Neural cell (in vitro differentiated cells): ENCODE data around the gene KCNAB2.

Source experiments
- MXI1 ChIP-seq: fragments of 450-650 bp; conservative IDR thresholded peaks from 2 replicates; pipeline ENCODE4 v1.6.1; 2014; ENCODE audit warnings: antibody characterized with exemption, mild to moderate bottlenecking; ENCODE audit not compliant: poor library complexity, severe bottlenecking
- RAD21 ChIP-seq: fragments of 450-650 bp; conservative IDR thresholded peaks from 2 replicates; pipeline ENCODE4 v1.6.1; 2014; ENCODE audit warnings: antibody characterized with exemption, mild to moderate bottlenecking, moderate library complexity
- TF ChIP-seq, protein P1 (sequence below): fragments of 450-650 bp; IDR thresholded peaks from 2 replicates; pipeline ENCODE4 v1.5.1; 2014; ENCODE audit warnings: antibody characterized with exemption, mild to moderate bottlenecking, moderate library complexity; ENCODE audit not compliant: poor library complexity, severe bottlenecking

DNA sequence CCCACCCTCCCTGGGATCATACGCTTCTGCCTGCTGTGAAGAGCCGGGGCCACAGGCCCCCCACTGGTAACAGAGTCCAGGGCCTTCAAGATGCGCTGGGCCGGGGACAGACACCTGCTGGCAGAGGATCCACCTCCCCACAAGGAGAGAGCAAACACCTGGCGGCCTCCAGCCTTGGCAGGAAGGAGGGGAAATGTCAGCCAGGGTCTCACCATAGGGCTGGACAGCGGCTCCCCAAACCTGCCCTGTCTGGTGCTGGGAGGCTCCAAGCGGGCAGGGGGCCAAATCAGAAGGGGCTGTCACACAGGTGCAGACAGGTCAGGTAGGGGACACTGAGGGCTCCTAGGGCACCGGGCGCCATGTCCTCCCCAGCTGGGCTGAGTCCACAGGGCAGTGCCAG, 58.9 kb downstream of the KCNAB2 start:
- TF ChIP-seq, protein P1, sequence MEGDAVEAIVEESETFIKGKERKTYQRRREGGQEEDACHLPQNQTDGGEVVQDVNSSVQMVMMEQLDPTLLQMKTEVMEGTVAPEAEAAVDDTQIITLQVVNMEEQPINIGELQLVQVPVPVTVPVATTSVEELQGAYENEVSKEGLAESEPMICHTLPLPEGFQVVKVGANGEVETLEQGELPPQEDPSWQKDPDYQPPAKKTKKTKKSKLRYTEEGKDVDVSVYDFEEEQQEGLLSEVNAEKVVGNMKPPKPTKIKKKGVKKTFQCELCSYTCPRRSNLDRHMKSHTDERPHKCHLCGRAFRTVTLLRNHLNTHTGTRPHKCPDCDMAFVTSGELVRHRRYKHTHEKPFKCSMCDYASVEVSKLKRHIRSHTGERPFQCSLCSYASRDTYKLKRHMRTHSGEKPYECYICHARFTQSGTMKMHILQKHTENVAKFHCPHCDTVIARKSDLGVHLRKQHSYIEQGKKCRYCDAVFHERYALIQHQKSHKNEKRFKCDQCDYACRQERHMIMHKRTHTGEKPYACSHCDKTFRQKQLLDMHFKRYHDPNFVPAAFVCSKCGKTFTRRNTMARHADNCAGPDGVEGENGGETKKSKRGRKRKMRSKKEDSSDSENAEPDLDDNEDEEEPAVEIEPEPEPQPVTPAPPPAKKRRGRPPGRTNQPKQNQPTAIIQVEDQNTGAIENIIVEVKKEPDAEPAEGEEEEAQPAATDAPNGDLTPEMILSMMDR: no peak
- TF ChIP-seq RAD21: no peak
- no peak for TF ChIP-seq MXI1
